Kidney capillary endothelial cell (primary cell): ENCODE results near the gene STK33.

Experiments
- DNase-seq: peaks from one replicate; pipeline ENCODE4 v3.0.0-alpha.2; 2018; ENCODE audit warnings: low spot score

STK33 gene

DNA sequence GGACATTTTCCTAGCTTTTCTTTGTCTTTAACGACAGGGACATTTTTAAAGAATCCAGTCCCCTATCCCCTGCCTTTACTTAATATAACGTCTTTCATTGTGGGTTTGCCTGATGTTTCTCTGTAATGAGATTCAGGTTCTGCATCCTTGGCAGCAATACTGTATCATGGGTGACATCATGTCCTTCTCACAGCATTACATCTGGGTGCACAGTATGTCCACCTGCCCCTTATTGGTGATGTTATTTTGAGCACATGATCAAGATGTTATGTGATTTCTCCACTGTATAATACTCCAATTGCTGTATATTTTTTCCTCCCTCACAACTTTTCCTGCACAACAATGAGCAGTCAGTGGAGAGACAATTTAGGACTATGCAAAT is 9.7 kb upstream of the STK33 start:
- DNase-seq: no peak

GRCh38 chr11:8601376-8602133 is 7.5 kb upstream of the STK33 start:
- DNase-seq: no peak

- DNase-seq: no peak
Measured at GRCh38 chr11:8598506-8598905, 4.5 kb upstream of the STK33 start.

GRCh38 chr11:8597182-8597581 is 3.2 kb upstream of the STK33 start:
- DNase-seq: no peak

DNA sequence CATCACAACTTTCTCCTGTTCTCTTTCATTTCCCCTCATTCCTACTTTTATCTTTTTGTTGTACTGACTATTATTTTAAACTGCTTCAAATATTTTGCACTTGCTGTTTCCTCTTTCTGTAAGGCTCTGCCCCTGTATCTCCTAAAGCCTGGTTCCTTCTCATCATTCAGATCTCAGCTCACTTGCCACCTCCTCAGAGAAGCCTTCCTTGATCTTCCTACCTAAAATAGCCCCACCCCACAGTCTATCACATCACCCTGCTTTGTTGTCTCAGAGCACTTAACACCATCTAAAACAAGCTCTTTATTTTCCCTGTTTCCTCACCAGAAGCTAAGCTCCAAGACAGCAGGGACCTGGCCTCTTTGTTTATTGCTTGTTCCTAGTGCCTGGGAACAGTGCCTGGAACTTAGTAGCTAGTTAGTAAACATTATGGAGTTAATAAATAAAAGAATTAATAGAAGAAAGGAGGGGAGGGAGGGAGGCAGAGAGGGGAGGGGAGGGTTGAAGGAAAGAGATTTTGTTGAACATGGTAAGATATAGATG is 2.5 kb upstream of the STK33 start:
- no peak for DNase-seq

- no peak for DNase-seq
Measured at GRCh38 chr11:8593455-8593854, 573 bp downstream of the STK33 start.

GRCh38 chr11:8587915-8588314 is 6.1 kb downstream of the STK33 start:
- DNase-seq: no peak

GRCh38 chr11:8586805-8587204 is 7.2 kb downstream of the STK33 start:
- no peak for DNase-seq

DNA sequence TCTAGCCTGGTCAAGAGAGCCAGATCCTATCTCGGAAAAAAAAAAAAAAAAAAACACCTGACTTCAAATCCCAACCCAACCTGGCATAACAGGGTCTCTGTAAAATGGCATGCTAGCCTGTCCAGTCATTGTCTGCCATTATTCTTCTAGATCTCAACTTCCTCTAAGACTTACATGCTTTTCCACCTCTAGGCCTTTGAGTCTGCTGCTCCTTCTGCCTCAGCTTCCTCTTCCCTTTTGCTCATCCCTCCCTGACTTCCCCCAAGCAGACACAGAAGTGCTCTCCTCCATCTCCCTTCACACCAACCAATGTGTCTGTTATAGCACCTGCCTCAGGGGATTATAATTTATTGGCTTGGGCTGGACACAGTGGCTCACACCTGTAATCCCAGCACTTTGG is 7.8 kb downstream of the STK33 start:
- DNase-seq: no peak

GRCh38 chr11:8584511-8584910 is 9.5 kb downstream of the STK33 start:
- no peak for DNase-seq

GRCh38 chr11:8584082-8584481 is 9.9 kb downstream of the STK33 start:
- DNase-seq: no peak

- DNase-seq: no peak
Measured at GRCh38 chr11:8581300-8581699, 12.7 kb downstream of the STK33 start.

GRCh38 chr11:8577791-8578581 is 16.0 kb downstream of the STK33 start:
- DNase-seq: no peak

DNA sequence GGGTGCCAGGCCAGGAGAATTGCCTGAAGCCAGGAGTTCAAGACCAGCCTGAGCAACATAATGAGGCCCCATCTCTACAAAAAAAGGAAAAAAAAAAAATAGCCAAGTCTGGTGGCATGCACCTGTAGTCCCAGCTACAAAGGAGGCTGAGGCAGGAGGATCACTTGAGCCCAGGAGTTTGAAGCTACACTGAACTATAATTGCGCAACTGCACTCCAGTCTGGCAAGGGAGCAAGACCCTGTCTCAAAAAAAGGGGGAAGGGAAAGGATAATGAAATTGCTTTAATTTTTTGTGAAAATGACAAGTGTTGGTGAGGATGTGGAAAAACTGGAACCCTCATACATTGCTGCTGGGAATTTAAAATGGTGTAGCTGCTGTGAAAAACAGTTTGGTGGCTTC is 19.2 kb downstream of the STK33 start:
- no peak for DNase-seq

GRCh38 chr11:8573777-8574176 is 20.3 kb downstream of the STK33 start:
- DNase-seq: no peak

DNA sequence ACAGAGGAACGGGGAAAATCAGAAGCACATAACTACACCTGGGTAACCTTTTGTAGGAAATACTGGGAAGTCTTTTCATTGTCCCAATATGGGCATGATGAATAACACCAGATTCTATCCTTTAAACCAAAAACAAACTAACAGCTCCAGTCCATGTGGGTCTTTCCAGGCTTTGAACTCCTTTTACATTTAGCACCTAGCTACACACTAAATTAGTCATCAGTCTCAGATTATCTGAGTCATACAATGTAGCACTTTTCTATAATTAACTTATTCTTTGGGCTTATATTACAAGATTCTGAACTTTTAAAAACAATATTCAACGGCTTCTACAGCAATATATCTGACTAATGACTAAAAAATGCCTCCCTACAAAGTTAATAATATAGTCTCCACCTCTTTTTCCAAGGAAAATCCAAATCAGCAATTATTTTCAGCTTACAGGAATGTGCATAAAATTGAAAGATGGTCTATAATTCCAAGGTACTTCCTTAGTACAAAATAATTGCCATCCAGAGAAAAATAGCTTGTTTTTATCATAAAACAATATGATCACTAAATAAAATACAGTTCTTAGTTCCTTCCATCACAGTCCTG is 26.3 kb downstream of the STK33 start:
- peak; percentile 65 for DNase-seq

DNA sequence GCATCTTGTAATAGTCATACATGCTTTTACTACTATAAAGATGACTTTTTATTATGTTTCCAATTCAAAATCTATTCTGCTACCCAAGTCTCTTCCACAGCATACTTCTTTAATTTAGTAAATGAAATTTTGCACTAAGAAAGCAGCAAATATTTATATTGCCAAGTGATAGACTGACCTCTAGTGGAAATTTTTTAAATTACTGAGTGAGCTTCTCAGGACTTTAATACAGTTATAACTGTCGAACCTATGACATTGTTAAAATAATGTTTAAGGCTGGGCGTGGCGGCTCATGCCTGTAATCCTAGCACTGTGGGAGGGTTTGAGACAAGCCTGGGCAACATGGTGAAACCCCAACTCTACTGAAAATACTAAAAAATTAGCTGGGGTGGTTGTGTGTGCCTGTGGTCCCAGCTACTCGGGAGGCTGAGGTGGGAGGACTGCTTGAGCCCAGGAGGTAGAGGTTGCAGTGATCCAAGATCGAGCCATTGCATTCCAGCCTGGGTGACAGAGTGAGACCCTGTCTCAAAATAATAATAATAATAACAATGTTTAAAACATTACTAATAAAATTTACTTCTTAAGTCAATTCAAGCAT is 27.3 kb downstream of the STK33 start:
- DNase-seq: peak; percentile 65

GRCh38 chr11:8564526-8564925 is 29.5 kb downstream of the STK33 start:
- no peak for DNase-seq

DNA sequence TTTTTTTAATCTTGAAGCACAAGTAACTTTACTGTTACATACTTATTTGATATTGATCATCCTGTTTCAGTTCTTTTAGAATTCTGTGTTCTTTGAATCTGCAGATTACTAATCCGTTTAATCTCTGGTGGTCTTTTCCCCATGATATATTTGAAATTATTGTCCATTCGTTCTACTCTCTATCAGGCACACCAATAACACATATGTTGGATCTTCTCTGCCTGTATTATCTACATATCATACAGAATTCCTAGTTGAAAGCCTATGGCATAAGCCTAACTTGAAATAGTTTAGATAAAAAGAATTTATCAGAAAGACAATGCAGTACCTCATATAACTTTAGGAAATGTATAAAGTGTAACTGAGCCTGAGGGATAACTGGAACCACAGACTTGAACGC is 32.6 kb downstream of the STK33 start:
- no peak for DNase-seq

DNA sequence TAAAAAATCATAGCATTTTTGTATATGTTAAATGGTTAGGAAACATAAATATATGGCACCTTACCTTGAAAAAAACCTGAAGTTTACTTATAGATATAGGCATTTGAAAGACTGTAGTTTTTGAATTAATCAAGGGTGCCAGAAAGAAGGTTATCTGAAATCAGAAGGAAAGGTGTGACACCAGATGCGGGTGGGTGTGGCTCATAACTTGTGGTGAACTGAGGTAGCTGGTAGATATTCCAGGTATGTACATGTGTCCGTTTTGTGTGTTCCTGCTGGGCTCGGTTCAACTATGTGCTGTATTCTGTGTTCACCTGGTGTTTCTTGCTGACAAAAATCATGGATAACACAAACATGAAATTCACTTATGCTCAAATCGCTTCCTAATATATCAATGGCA is 35.6 kb downstream of the STK33 start:
- no peak for DNase-seq

- DNase-seq: no peak
Measured at GRCh38 chr11:8545698-8546366, 48.2 kb downstream of the STK33 start.

DNA sequence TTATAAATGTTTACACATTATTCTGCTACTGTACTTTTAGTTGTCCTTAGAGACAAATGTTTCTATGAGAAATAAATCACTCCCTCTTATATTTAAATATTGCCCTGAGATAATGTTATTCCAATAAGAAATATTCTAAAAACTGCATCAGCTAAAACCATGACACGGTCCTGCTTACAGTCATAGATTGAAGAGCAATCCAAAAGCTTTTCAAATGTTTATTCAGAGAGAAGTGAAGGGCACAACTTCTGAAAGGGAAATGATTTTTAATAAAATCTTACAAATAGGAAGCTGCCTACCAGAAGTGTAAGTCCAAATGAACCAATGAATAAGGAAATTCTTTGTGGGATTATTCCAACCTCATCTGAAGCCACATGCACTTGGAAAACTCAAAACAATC is 49.2 kb downstream of the STK33 start:
- no peak for DNase-seq
